H9 (cell line): ENCODE results near the gene UBAC1. TPM values are rescaled to one million over a fixed set of nuclear protein-coding genes. Genes with fewer than 3 reads are reported as not detected.

Source experiments
- DNase-seq: peaks from one replicate; pipeline ENCODE4 v3.0.0-alpha.2; 2017
- H2AFZ ChIP-seq: one replicate; pipeline ENCODE4 v1.6.1; 2013; ENCODE audit warnings: mild to moderate bottlenecking, low read length, control low read depth, moderate library complexity
- H2AK5ac ChIP-seq: 2 replicates; pipeline ENCODE4 v1.6.1; 2013; ENCODE audit warnings: low read length, control low read depth, mixed read lengths; ENCODE audit not compliant: insufficient read length
- H2BK120ac ChIP-seq: one replicate; pipeline ENCODE4 v1.6.1; 2013; ENCODE audit warnings: low read depth, mild to moderate bottlenecking, low read length, control low read depth, inconsistent platforms; ENCODE audit not compliant: poor library complexity, severe bottlenecking
- H2BK12ac ChIP-seq: 2 replicates; pipeline ENCODE4 v1.6.1; 2013; ENCODE audit warnings: low read length, control low read depth, mixed read lengths, low read depth; ENCODE audit not compliant: insufficient read length
- H2BK15ac ChIP-seq: 2 replicates; pipeline ENCODE4 v1.6.1; 2013; ENCODE audit warnings: low read depth, low read length, control low read depth
- H2BK20ac ChIP-seq: one replicate; pipeline ENCODE4 v1.6.1; 2013; ENCODE audit warnings: low read depth, mild to moderate bottlenecking, low read length, control low read depth, inconsistent platforms; ENCODE audit not compliant: poor library complexity, severe bottlenecking
- H2BK5ac ChIP-seq: 2 replicates; pipeline ENCODE4 v1.6.1; 2013; ENCODE audit warnings: low read length, control low read depth, mixed read lengths; ENCODE audit not compliant: insufficient read length
- H3K14ac ChIP-seq: 2 replicates; pipeline ENCODE4 v1.6.1; 2013; ENCODE audit warnings: low read length, control low read depth; ENCODE audit not compliant: insufficient read depth
- H3K18ac ChIP-seq: 2 replicates; pipeline ENCODE4 v1.6.1; 2013; ENCODE audit warnings: low read depth, mild to moderate bottlenecking, mixed read lengths, low read length, control low read depth; ENCODE audit not compliant: insufficient read length
- H3K23ac ChIP-seq: 2 replicates; pipeline ENCODE4 v1.6.1; 2013; ENCODE audit warnings: low read length, control low read depth, mixed read lengths, low read depth; ENCODE audit not compliant: insufficient read length
- H3K23me2 ChIP-seq: 2 replicates; pipeline ENCODE4 v1.6.1; 2013; ENCODE audit warnings: low read depth, mild to moderate bottlenecking, mixed read lengths, low read length, control low read depth; ENCODE audit not compliant: insufficient read length, poor library complexity, severe bottlenecking
- H3K27ac ChIP-seq: 2 replicates; pipeline ENCODE4 v1.5.1; 2013; ENCODE audit warnings: low read length, control low read depth, mixed read lengths, low read depth; ENCODE audit not compliant: insufficient read length
- H3K27me3 ChIP-seq: 2 replicates; pipeline ENCODE4 v1.6.1; 2013; ENCODE audit warnings: low read length, control low read depth, inconsistent platforms; ENCODE audit not compliant: insufficient read depth
- H3K4ac ChIP-seq: 2 replicates; pipeline ENCODE4 v1.6.1; 2013; ENCODE audit warnings: low read depth, mild to moderate bottlenecking, control low read depth, inconsistent platforms, low read length, moderate library complexity
- H3K4me1 ChIP-seq: 2 replicates; pipeline ENCODE4 v1.6.1; 2013; ENCODE audit warnings: low read length, control low read depth, inconsistent platforms; ENCODE audit not compliant: insufficient read depth
- H3K4me2 ChIP-seq: 2 replicates; pipeline ENCODE4 v1.6.1; 2013; ENCODE audit warnings: low read length, control low read depth, mixed read lengths; ENCODE audit not compliant: insufficient read length, insufficient read depth
- H3K56ac ChIP-seq: 2 replicates; pipeline ENCODE4 v1.6.1; 2013; ENCODE audit warnings: low read depth, mild to moderate bottlenecking, mixed read lengths, low read length, control low read depth; ENCODE audit not compliant: insufficient read length
- H3K79me1 ChIP-seq: 2 replicates; pipeline ENCODE4 v1.6.1; 2013; ENCODE audit warnings: low read depth, mild to moderate bottlenecking, moderate library complexity, low read length, control low read depth, inconsistent platforms; ENCODE audit not compliant: insufficient read depth, poor library complexity, severe bottlenecking
- H3K79me2 ChIP-seq: 2 replicates; pipeline ENCODE4 v1.6.1; 2013; ENCODE audit warnings: low read length, control low read depth, inconsistent platforms; ENCODE audit not compliant: insufficient read depth
- H3K9ac ChIP-seq: 2 replicates; pipeline ENCODE4 v1.6.1; 2013; ENCODE audit warnings: low read length, control low read depth, mixed read lengths; ENCODE audit not compliant: insufficient read length; ENCODE audit errors: extremely low read depth
- H3K9me3 ChIP-seq: one replicate; pipeline ENCODE4 v1.6.1; 2013; ENCODE audit warnings: low read depth, low read length, inconsistent platforms; ENCODE audit not compliant: control insufficient read depth
- H3T11ph ChIP-seq: one replicate; pipeline ENCODE4 v1.6.1; 2013; ENCODE audit warnings: mild to moderate bottlenecking, low read length, control low read depth, inconsistent platforms
- H4K20me1 ChIP-seq: one replicate; pipeline ENCODE4 v1.6.1; 2013; ENCODE audit not compliant: control insufficient read depth, insufficient read length, insufficient read depth
- H4K5ac ChIP-seq: 2 replicates; pipeline ENCODE4 v1.6.1; 2013; ENCODE audit warnings: low read depth, mild to moderate bottlenecking, mixed read lengths, low read length, control low read depth; ENCODE audit not compliant: insufficient read length
- H4K8ac ChIP-seq: replicated peaks from 2 replicates; pipeline ENCODE4 v1.6.1; 2013; ENCODE audit warnings: low read length, control low read depth, mixed read lengths, low read depth; ENCODE audit not compliant: insufficient read length
- H4K91ac ChIP-seq: 2 replicates; pipeline ENCODE4 v1.6.1; 2013; ENCODE audit warnings: low read depth, mild to moderate bottlenecking, moderate library complexity, mixed read lengths, low read length, control low read depth; ENCODE audit not compliant: insufficient read length
- H3K27ac Mint-ChIP-seq, 3 experiments: 2 replicates in 2 of 3; 3 replicates in 1 of 3; pipeline ENCODE4 v1.8.0; 2020 to 2021; ENCODE audit warnings: mixed read lengths in 3 of 3, mild to moderate bottlenecking in 1 of 3, moderate library complexity in 1 of 3
- H3K27me3 Mint-ChIP-seq: 2 replicates; pipeline ENCODE4 v1.8.0; 2021; ENCODE audit warnings: low read depth, mild to moderate bottlenecking, moderate library complexity, mixed read lengths
- H3K36me3 Mint-ChIP-seq, 3 experiments: 2 replicates in 2 of 3; 3 replicates in 1 of 3; pipeline ENCODE4 v1.8.0; 2020 to 2021; ENCODE audit warnings: low read depth in 3 of 3, mixed read lengths in 3 of 3; ENCODE audit not compliant: insufficient read depth in 1 of 3
- H3K4me1 Mint-ChIP-seq, 2 experiments: 2 replicates each; pipeline ENCODE4 v1.8.0; 2020; ENCODE audit warnings: mixed read lengths in 2 of 2
- H3K4me3 Mint-ChIP-seq, 2 experiments: 2 replicates in 1 of 2; 3 replicates in 1 of 2; pipeline ENCODE4 v1.8.0; 2020 to 2021; ENCODE audit warnings: mild to moderate bottlenecking in 2 of 2, mixed read lengths in 2 of 2, moderate library complexity in 1 of 2
- H3K9me3 Mint-ChIP-seq, 2 experiments: 2 replicates in 1 of 2; 3 replicates in 1 of 2; pipeline ENCODE4 v1.8.0; 2020; ENCODE audit warnings: mild to moderate bottlenecking in 2 of 2, mixed read lengths in 2 of 2, moderate library complexity in 1 of 2
- CTCF ChIP-seq: fragments of 200-600 bp; sonication (generic); conservative IDR thresholded peaks from 3 replicates; pipeline ENCODE4 v1.8.0; 2021; ENCODE audit warnings: antibody characterized with exemption, mild to moderate bottlenecking
- WGBS: extraction: QIAGEN DNeasy Blood & Tissue Kit; methylation state at CpG from one replicate; pipeline ENCODE4 v1.1.7; 2013; ENCODE audit warnings: missing lambda C conversion rate, low lambda C conversion rate, mixed read lengths; ENCODE audit not compliant: insufficient read length; ENCODE audit errors: extremely low coverage; 5-methylcytosine and 5-hydroxymethylcytosine counted together
- total RNA-seq: library from RNA; stranded (reverse); gene quantifications from 2 replicates; pipeline ENCODE4 v1.2.1, GENCODE V29; 2021

Gene UBAC1
- total RNA-seq, 1 experiment from 2014 or later = 47.5 TPM

- Histone ChIP-seq H2BK15ac (no peak overlapping the region), H2AFZ (no peak overlapping the region), H2AK5ac (no peak overlapping the region), H4K20me1 (no peaks in the 10 kb centered on the region), H3K18ac (no peak overlapping the region), H3K27me3 (no peaks in the 10 kb centered on the region), H4K5ac (no peak overlapping the region), H3K14ac (no peak overlapping the region), H3K9me3 (no peaks in the 10 kb centered on the region), H3K4me1 (no peaks in the 10 kb centered on the region; the same call in 1 of the 2 replicates), H3K9ac (no peak overlapping the region), H3K27ac (no peak overlapping the region), H3T11ph (no peak overlapping the region), H2BK120ac (no peak overlapping the region), H3K56ac (no peak overlapping the region), H2BK20ac (no peak overlapping the region), H4K8ac (no peak overlapping the region), H3K4ac (no peak overlapping the region), H3K23me2 (no peaks in the 10 kb centered on the region), H3K23ac (no peak overlapping the region), H2BK5ac (no peak overlapping the region), H3K4me2 (no peak overlapping the region), H4K91ac (no peak overlapping the region), H3K79me2 (no peaks in the 10 kb centered on the region), H2BK12ac (no peak overlapping the region), H3K79me1 (no peaks in the 10 kb centered on the region)
- H3K27ac Mint-ChIP-seq = no peak overlapping the region
- H3K4me3 Mint-ChIP-seq = no peak overlapping the region
- DNase-seq = no peak
- peaks cover 53 to 69% of the 10 kb centered on the region in 2 experiments for H3K4me1 Mint-ChIP-seq
- H3K9me3 Mint-ChIP-seq = no peaks in the 10 kb centered on the region; a peak in 1 of 5 replicates
- H3K36me3 Mint-ChIP-seq = 0 out of 7 replicates have a peak, but pooled peaks cover 0 to 4% (median 0%) of the 10 kb centered on the region in 3 experiments
- no peak for TF ChIP-seq CTCF
- H3K27me3 Mint-ChIP-seq = no peaks in the 10 kb centered on the region
- no CpG with 5 or more reads among the region's 21 CpGs for WGBS
These were observed 47.5 kb upstream of the UBAC1 start for GRCh38 chr9:136008693-136008997.
